BLaER1 (cell line): ENCODE results near the gene BMAL1.

ENCODE experiments used
- H3K27ac ChIP-seq: shearing (Covaris generic); formaldehyde crosslinking; 2 replicates; pipeline ENCODE4 v1.8.1; 2022
- H3K27me3 ChIP-seq: shearing (Covaris generic); formaldehyde crosslinking; 2 replicates; pipeline ENCODE4 v1.8.1; 2022
- H3K36me3 ChIP-seq: shearing (Covaris generic); formaldehyde crosslinking; 2 replicates; pipeline ENCODE4 v1.8.1; 2022
- H3K4me1 ChIP-seq: shearing (Covaris generic); formaldehyde crosslinking; 2 replicates; pipeline ENCODE4 v1.8.1; 2022
- H3K4me2 ChIP-seq: shearing (Covaris generic); formaldehyde crosslinking; 2 replicates; pipeline ENCODE4 v1.8.1; 2022
- H3K4me3 ChIP-seq: shearing (Covaris generic); formaldehyde crosslinking; 2 replicates; pipeline ENCODE4 v1.8.1; 2022
- H3K9ac ChIP-seq: shearing (Covaris generic); formaldehyde crosslinking; 2 replicates; pipeline ENCODE4 v1.8.1; 2022
- H3K9me3 ChIP-seq: shearing (Covaris generic); formaldehyde crosslinking; 2 replicates; pipeline ENCODE4 v1.8.1; 2022
- H4K20me1 ChIP-seq: shearing (Covaris generic); formaldehyde crosslinking; 2 replicates; pipeline ENCODE4 v1.8.1; 2022
- Cebpa-rat ChIP-seq: shearing (Covaris generic); IDR thresholded peaks from 2 replicates; pipeline ENCODE4 v1.8.1; 2022

The BMAL1 gene

DNA sequence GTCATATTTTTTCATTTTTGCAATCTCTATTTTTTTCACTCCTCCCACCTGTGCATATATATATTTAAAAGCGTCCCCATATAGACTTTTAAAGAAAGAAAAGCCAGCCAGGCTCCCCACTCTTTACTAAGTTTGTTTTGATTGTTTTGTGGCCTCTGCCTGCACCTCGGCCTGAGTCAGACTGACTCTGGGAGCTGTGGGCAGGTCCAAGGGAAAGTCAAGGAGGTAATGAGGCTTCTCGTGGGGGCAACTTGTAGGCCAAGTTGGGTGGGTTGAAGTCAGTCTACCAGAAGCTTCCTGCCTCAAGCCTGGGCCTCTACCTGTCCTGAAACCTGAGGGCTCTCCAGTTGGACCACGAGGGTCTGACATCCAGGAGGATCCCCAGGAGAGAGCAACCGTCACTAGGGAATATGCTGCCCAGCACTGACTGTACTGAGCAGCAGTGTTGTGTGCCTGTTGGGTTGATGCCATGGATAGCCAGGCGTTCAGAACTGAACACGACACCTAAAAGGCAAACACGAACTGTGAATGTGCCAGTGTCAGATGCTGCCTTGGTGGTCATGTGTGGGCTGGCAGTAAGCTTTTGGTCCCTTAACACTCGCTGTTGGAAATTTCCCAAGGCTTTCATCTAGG, 58.8 kb downstream of the BMAL1 start:
- peaks cover 6% of the 10 kb centered on the region for H3K36me3 ChIP-seq
- no peak overlapping the region for H3K4me3 ChIP-seq
- no peaks in the 10 kb centered on the region for H3K9me3 ChIP-seq
- no peak for TF ChIP-seq Cebpa-rat
- no peak overlapping the region for H3K27ac ChIP-seq
- no peak overlapping the region for H3K4me2 ChIP-seq
- no peak overlapping the region for H3K9ac ChIP-seq
- H4K20me1 ChIP-seq, result peaks cover 86% of the 10 kb centered on the region
- peaks cover 45% of the 10 kb centered on the region for H3K4me1 ChIP-seq
- no peaks in the 10 kb centered on the region for H3K27me3 ChIP-seq

DNA sequence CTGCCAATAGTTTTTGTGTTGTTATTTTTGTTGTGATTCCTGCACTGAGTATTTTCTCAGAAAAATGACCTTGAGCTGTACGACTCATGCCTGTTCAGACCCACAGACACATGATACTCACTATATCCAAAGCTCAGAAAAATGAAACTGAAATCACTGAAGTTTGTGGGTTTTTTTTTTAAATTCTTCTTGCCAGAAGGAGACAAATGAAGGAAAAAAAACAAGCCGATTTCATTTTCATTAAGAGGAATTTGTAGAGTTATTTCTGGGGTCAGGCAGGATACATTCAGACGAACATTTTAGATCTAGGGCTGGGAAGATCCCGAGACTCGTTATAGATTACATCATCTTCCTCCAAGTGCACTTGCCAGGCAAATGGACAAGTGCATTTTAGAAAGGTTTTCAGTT, 60.4 kb downstream of the BMAL1 start:
- peaks cover 10% of the 10 kb centered on the region for H3K36me3 ChIP-seq
- TF ChIP-seq Cebpa-rat, result no peak
- H3K4me3 ChIP-seq, result no peak overlapping the region
- H4K20me1 ChIP-seq, result peaks cover 86% of the 10 kb centered on the region
- H3K9me3 ChIP-seq, result no peaks in the 10 kb centered on the region
- no peak overlapping the region for H3K27ac ChIP-seq
- H3K9ac ChIP-seq, result 0 out of 2 replicates have a peak overlapping the region, but pooled peaks have one; percentile 11
- peak overlapping the region; percentile 48 for H3K4me2 ChIP-seq
- H3K27me3 ChIP-seq, result no peaks in the 10 kb centered on the region
- H3K4me1 ChIP-seq, result peaks cover 37% of the 10 kb centered on the region

DNA sequence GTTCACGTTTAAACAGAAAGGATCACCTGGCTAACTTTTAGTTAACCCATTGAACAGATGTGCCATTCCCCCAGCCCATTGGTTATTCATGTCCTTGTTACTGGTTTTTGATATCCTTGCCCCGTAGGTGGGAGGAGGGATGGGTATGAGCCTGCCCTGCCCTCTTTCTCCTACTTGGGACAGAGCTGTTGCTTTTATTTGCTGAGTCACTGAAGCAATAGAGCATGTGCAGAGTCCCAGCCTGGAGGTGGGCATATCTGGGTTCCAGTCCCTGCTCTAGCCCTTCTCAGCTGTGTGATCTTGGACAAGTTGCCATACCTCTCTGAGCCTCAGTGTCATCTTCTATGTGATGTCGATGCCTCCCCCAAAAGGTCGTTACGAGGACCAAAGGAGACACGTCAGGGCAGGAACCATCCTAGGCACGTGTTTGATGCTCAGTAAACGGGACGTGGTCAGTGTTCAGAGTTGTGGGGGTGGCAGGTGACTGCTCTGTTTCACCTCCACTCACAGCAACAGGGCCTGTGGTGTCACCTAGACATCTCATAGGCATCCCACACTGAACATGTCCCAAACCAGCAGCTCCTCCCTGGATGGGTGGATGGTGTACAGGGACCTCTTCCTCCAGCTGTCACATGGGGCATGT, 61.0 kb downstream of the BMAL1 start:
- Histone ChIP-seq H3K27ac (no peak overlapping the region), H4K20me1 (peaks cover 86% of the 10 kb centered on the region), H3K9me3 (no peaks in the 10 kb centered on the region), H3K36me3 (peaks cover 10% of the 10 kb centered on the region), H3K27me3 (no peaks in the 10 kb centered on the region), H3K9ac (no peak overlapping the region), H3K4me2 (peak overlapping the region; percentile 48), H3K4me3 (no peak overlapping the region), H3K4me1 (peaks cover 32% of the 10 kb centered on the region)
- no peak for TF ChIP-seq Cebpa-rat

DNA sequence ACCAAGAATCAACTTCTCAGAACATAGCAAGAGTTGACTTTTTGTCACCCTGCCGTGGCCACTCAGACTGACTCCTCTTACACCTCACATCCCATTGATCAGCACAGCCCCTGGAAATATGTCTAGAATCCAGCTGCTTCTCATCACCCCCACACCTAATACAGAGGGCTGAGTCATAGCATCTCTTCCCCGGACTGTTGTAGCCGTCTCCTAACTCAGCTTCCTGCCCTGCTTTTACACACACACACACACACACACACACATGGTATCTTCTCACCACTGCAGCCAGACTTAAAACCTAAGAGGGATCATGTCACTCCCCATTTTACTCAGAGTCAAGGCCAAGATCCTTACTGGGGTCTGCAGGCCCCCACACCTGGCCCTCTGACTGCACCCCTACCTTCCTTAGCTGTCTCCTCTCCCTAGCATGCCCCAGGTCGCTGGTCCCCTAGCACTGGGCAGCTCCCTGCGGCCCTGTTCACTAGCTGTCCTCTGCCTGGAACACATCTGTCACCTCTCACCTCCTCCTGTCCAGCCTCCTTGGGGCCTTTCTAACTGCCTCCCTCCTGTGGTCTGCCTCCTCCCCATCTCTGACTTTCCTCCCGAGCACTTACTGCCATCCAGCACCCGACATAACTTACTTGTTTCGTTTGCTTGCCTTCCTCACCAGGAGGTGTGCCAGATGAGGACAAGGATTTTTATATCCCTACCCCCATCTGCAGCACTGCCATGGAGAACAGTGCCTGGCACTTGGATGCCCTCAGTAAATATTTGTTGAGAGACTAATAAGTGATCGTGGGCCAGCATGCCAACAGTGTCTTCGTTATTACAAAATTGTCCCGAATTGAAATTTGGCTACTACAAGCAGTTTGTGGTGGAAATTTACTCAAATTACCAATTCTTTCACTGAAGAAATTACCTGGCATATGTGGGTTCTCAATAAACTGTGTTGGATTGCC, 61.9 kb downstream of the BMAL1 start:
- no peak overlapping the region for H3K9ac ChIP-seq
- peak overlapping the region; percentile 48 for H3K4me2 ChIP-seq
- peaks cover 12% of the 10 kb centered on the region for H3K36me3 ChIP-seq
- no peak overlapping the region for H3K4me3 ChIP-seq
- H4K20me1 ChIP-seq, result peaks cover 85% of the 10 kb centered on the region
- no peaks in the 10 kb centered on the region for H3K27me3 ChIP-seq
- no peak for TF ChIP-seq Cebpa-rat
- H3K4me1 ChIP-seq, result peaks cover 23% of the 10 kb centered on the region
- no peak overlapping the region for H3K27ac ChIP-seq
- no peaks in the 10 kb centered on the region for H3K9me3 ChIP-seq

DNA sequence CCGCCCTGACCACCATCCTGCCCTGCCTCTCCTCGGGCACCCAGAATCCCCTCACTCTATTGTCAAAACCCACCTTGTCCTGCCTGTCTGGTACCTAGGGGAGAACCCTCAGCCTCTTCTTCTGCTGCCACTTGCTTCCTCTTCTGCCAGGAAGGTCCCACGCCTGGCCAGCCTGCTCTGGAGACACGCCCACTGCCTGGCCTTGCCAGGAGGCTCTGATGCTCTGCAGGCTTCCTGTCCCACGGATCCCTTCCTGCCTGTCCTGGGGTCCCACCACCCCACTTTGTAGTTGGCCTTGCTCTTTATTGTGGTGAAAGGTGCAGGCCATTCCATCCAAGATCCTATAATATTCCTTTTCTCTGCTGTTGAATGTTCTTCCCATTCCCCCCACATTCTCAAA, 63.4 kb downstream of the BMAL1 start:
- Histone ChIP-seq H3K9me3 (no peaks in the 10 kb centered on the region), H3K36me3 (peaks cover 17% of the 10 kb centered on the region), H3K4me3 (no peak overlapping the region), H3K4me1 (peaks cover 23% of the 10 kb centered on the region), H4K20me1 (peaks cover 90% of the 10 kb centered on the region), H3K9ac (no peak overlapping the region), H3K27me3 (no peaks in the 10 kb centered on the region), H3K27ac (no peak overlapping the region), H3K4me2 (no peak overlapping the region)
- no peak for TF ChIP-seq Cebpa-rat

DNA sequence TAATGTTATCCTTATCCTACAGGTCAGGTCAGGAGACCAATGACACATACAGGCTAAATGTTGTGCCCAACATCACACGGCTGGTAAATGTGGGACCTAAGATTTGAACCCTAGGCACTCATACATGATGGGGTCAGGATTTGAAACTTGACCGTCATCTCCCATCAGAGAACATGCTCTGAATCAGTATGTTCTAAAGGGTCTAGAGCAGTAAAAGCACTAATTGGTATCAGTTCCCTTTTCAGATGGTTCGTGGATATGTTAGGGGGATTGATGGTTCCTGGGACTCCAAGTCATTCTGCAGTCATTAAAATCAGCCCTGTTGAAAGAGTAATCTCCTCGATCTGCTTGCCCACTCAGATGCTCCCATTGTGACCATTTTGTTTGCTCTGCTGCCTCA, 65.5 kb downstream of the BMAL1 start:
- H3K4me3 ChIP-seq, result no peak overlapping the region
- H3K4me1 ChIP-seq, result peaks cover 27% of the 10 kb centered on the region
- H3K9ac ChIP-seq, result no peak overlapping the region
- H3K9me3 ChIP-seq, result no peaks in the 10 kb centered on the region
- no peak overlapping the region for H3K4me2 ChIP-seq
- TF ChIP-seq Cebpa-rat, result no peak
- peaks cover 96% of the 10 kb centered on the region for H4K20me1 ChIP-seq
- H3K27ac ChIP-seq, result no peak overlapping the region
- no peaks in the 10 kb centered on the region for H3K27me3 ChIP-seq
- H3K36me3 ChIP-seq, result peaks cover 24% of the 10 kb centered on the region

DNA sequence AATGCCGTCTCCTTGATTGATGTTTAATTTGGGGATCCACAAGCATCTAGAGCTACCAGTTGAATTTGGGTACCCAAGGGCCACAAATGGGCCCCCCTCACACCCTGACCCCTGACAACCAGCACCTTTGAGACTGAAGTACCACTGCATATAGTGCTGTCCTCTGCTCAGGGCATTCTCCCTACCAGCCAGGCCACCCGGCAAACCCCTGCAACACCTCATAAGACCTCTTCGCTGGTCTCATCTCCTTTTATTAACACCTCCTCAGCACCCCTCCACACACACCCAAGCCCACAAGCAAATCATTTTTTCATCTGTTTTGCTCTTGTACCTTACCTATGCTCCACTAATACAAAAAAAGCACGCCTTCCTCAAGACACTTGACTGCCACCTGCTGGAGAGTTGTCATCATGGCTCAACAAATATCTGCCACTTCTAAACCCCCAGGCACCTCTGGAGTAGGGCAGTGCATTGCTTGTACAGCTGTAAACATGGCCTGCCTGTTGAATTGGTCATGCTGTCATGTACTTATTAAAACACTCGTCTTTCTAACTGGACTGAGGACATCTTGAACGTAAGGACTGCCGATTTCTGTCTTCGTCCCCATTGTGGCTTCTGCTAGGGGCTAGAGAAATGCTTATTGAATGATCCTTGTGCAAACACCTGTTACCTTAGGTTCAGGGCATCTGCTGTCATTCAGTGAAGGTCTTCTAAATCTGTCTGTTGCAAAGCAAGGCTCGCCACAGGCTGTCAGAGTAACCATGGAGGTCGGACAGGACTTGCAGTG, 66.5 kb downstream of the BMAL1 start:
- no peak overlapping the region for H3K4me3 ChIP-seq
- H3K4me2 ChIP-seq, result no peak overlapping the region
- no peak for TF ChIP-seq Cebpa-rat
- H3K27ac ChIP-seq, result no peak overlapping the region
- H3K36me3 ChIP-seq, result peaks cover 24% of the 10 kb centered on the region
- H4K20me1 ChIP-seq, result peaks cover 96% of the 10 kb centered on the region
- no peak overlapping the region for H3K9ac ChIP-seq
- no peaks in the 10 kb centered on the region for H3K27me3 ChIP-seq
- H3K9me3 ChIP-seq, result no peaks in the 10 kb centered on the region
- peaks cover 27% of the 10 kb centered on the region for H3K4me1 ChIP-seq

DNA sequence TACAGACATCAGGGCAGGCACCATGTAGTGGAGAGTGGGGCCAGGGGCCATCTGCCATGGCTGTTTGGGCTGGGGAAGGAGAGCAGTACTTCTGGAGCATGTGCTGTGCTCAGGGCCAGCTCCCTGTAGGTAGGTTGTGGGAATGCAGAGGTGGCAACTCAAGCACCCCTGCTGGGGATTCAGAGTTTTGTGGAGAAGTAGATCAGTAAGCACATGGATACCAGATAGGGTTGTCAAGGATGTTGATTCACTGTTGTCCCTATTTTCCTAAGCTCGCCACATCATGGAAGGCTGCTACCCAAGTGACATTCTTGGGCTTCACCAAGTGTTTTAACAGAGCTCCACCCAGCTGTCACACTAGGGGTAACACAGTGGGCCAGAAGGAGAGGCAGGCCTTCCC, 67.2 kb downstream of the BMAL1 start:
- H3K9ac ChIP-seq, result no peak overlapping the region
- H3K4me3 ChIP-seq, result no peak overlapping the region
- no peaks in the 10 kb centered on the region for H3K9me3 ChIP-seq
- H3K27me3 ChIP-seq, result no peaks in the 10 kb centered on the region
- peaks cover 29% of the 10 kb centered on the region for H3K4me1 ChIP-seq
- H3K36me3 ChIP-seq, result peaks cover 27% of the 10 kb centered on the region
- no peak overlapping the region for H3K27ac ChIP-seq
- no peak overlapping the region for H3K4me2 ChIP-seq
- TF ChIP-seq Cebpa-rat, result no peak
- peaks cover 96% of the 10 kb centered on the region for H4K20me1 ChIP-seq

DNA sequence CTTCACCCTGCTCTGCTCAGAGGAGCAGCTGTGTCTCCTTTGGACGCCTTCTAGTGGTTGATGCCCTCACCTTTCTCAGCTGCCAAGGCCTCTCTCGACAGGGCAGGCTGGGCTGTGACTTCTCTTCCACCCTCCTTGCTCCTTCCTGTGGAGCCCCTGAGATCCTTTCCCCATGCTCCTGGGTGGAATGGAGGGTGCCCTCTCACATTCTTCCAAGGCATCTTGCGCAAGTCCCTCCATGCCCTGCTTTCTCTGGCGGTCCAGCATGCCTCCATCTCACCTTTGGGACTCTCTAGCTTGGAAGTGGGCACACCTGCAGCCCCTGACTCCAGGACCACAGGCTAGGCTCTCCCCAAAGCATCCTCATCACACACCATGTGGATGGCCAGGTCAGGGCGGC, 68.9 kb downstream of the BMAL1 start:
- no peaks in the 10 kb centered on the region for H3K27me3 ChIP-seq
- H3K4me2 ChIP-seq, result no peak overlapping the region
- no peak for TF ChIP-seq Cebpa-rat
- H4K20me1 ChIP-seq, result peaks cover 82% of the 10 kb centered on the region
- no peaks in the 10 kb centered on the region for H3K9me3 ChIP-seq
- no peak overlapping the region for H3K27ac ChIP-seq
- no peak overlapping the region for H3K9ac ChIP-seq
- H3K4me1 ChIP-seq, result peaks cover 29% of the 10 kb centered on the region
- peaks cover 32% of the 10 kb centered on the region for H3K36me3 ChIP-seq
- H3K4me3 ChIP-seq, result no peak overlapping the region
